WTC11 (cell line): ENCODE data around the gene CLEC4E. TPM values are rescaled to one million over a fixed set of nuclear protein-coding genes. Genes with fewer than 3 reads are reported as not detected.

Source experiments
- ATAC-seq: fragments of 200-7000 bp; cut with Tn5 transposase; 2 replicates; pipeline ENCODE4 v1.10.0; 2021; ENCODE audit warnings: mild to moderate bottlenecking, moderate library complexity
- CTCF ChIA-PET: fragments of 300-600 bp; sonication (Branson Sonifier 250); formaldehyde crosslinking; loops from one replicate; lab custom pipeline; 2021; ENCODE audit warnings: antibody characterized with exemption; lab: Charles Lee
- POLR2A ChIA-PET: fragments of 350-600 bp; sonication (Branson Sonifier 250); formaldehyde crosslinking; loops from one replicate; lab custom pipeline; 2021; ENCODE audit warnings: antibody characterized with exemption; lab: Charles Lee
- DNase-seq: peaks from one replicate; pipeline ENCODE4 v3.0.0; 2021; ENCODE audit warnings: low spot score
- H3K27ac Mint-ChIP-seq: 2 replicates; pipeline ENCODE4 v1.8.0; 2021; ENCODE audit warnings: mixed read lengths
- H3K27me3 Mint-ChIP-seq: 2 replicates; pipeline ENCODE4 v1.8.0; 2021; ENCODE audit warnings: low read depth, mild to moderate bottlenecking, moderate library complexity, mixed read lengths
- H3K36me3 Mint-ChIP-seq: 2 replicates; pipeline ENCODE4 v1.8.0; 2021; ENCODE audit warnings: mixed read lengths
- H3K4me1 Mint-ChIP-seq: 2 replicates; pipeline ENCODE4 v1.8.0; 2022; ENCODE audit warnings: mixed read lengths
- H3K4me3 Mint-ChIP-seq: 2 replicates; pipeline ENCODE4 v1.8.0; 2021; ENCODE audit warnings: mild to moderate bottlenecking, moderate library complexity, mixed read lengths
- H3K9me3 Mint-ChIP-seq: 2 replicates; pipeline ENCODE4 v1.8.0; 2021; ENCODE audit warnings: mixed read lengths
- ATF1 ChIP-seq: sonication (generic); formaldehyde crosslinking; IDR thresholded peaks from 2 replicates; pipeline ENCODE4 v1.8.1; 2023; ENCODE audit warnings: mild to moderate bottlenecking, moderate library complexity, missing genetic modification reagents
- ATF6 ChIP-seq: sonication (generic); formaldehyde crosslinking; IDR thresholded peaks from 2 replicates; pipeline ENCODE4 v1.8.1; 2023; ENCODE audit warnings: mild to moderate bottlenecking, missing genetic modification reagents
- CBFB ChIP-seq: sonication (generic); formaldehyde crosslinking; IDR thresholded peaks from 2 replicates; pipeline ENCODE4 v1.8.1; 2022; ENCODE audit warnings: mild to moderate bottlenecking, low read depth, missing genetic modification reagents
- E2F4 ChIP-seq: sonication (generic); formaldehyde crosslinking; IDR thresholded peaks from 2 replicates; pipeline ENCODE4 v1.8.1; 2022; ENCODE audit warnings: low read depth, mild to moderate bottlenecking, moderate library complexity, missing genetic modification reagents, borderline replicate concordance
- EMX1 ChIP-seq: fragments of 250-450 bp; sonication (Bioruptor Pico); IDR thresholded peaks from 2 replicates; pipeline ENCODE4 v1.8.0; 2021; ENCODE audit warnings: mild to moderate bottlenecking
- HMGA2 ChIP-seq: fragments of 250-450 bp; sonication (Bioruptor Pico); IDR thresholded peaks from 2 replicates; pipeline ENCODE4 v1.4.0; 2021; ENCODE audit warnings: mild to moderate bottlenecking, moderate library complexity
- IRF2 ChIP-seq: sonication (generic); formaldehyde crosslinking; IDR thresholded peaks from 2 replicates; pipeline ENCODE4 v1.8.0; 2022; ENCODE audit warnings: low read depth, missing genetic modification reagents, borderline replicate concordance
- JUN ChIP-seq: sonication (generic); formaldehyde crosslinking; IDR thresholded peaks from 2 replicates; pipeline ENCODE4 v1.8.0; 2023; ENCODE audit warnings: mild to moderate bottlenecking, missing genetic modification reagents
- MXD4 ChIP-seq: fragments of 250-450 bp; sonication (Bioruptor Pico); IDR thresholded peaks from 2 replicates; pipeline ENCODE4 v1.8.0; 2021; ENCODE audit warnings: mild to moderate bottlenecking, moderate library complexity, borderline replicate concordance
- NFYB ChIP-seq: sonication (generic); formaldehyde crosslinking; conservative IDR thresholded peaks from 2 replicates; pipeline ENCODE4 v1.8.0; 2022; ENCODE audit warnings: low read depth, missing genetic modification reagents
- SMAD4 ChIP-seq: sonication (generic); formaldehyde crosslinking; IDR thresholded peaks from 2 replicates; pipeline ENCODE4 v1.8.0; 2022; ENCODE audit warnings: mild to moderate bottlenecking, missing genetic modification reagents
- SP1 ChIP-seq: sonication (generic); formaldehyde crosslinking; conservative IDR thresholded peaks from 2 replicates; pipeline ENCODE4 v1.8.1; 2022; ENCODE audit warnings: missing genetic modification reagents
- ZNF232 ChIP-seq: sonication (generic); formaldehyde crosslinking; IDR thresholded peaks from 2 replicates; pipeline ENCODE4 v1.8.0; 2022; ENCODE audit warnings: mild to moderate bottlenecking, missing genetic modification reagents
- ZNF396 ChIP-seq: fragments of 250-450 bp; sonication (Bioruptor Pico); IDR thresholded peaks from 2 replicates; pipeline ENCODE4 v1.8.0; 2021; ENCODE audit warnings: mild to moderate bottlenecking, moderate library complexity, borderline replicate concordance
- total RNA-seq: library from RNA; stranded (reverse); gene quantifications from 3 replicates; pipeline ENCODE4 v1.2.3, GENCODE V29; 2021
- TF ChIP-seq, protein P1 (sequence below): sonication (generic); formaldehyde crosslinking; IDR thresholded peaks from 2 replicates; pipeline ENCODE4 v1.8.0; 2022; ENCODE audit warnings: mild to moderate bottlenecking, missing genetic modification reagents
- TF ChIP-seq, protein P2 (sequence below): fragments of 200-600 bp; IDR thresholded peaks from 2 replicates; pipeline ENCODE4 v1.8.0; 2022; ENCODE audit warnings: antibody characterized with exemption
- TF ChIP-seq, protein P3 (sequence below): sonication (generic); formaldehyde crosslinking; IDR thresholded peaks from 2 replicates; pipeline ENCODE4 v1.8.1; 2023; ENCODE audit warnings: mild to moderate bottlenecking, missing genetic modification reagents, borderline replicate concordance

CLEC4E gene
- total RNA-seq, 1 experiment from 2014 or later: not detected

GRCh38 chr12:8577879-8578278 is 37.2 kb upstream of the CLEC4E start:
- Mint-ChIP-seq H3K36me3 (no peaks in the 10 kb centered on the region), H3K27me3 (no peaks in the 10 kb centered on the region), H3K9me3 (no peaks in the 10 kb centered on the region), H3K27ac (no peak overlapping the region), H3K4me1 (0 out of 2 replicates have a peak, but pooled peaks cover 3% of the 10 kb centered on the region), H3K4me3 (no peak overlapping the region)
- DNase-seq (no peak), ATAC-seq (no peak)
- ChIA-PET CTCF (interaction anchor here (1.0 to 2.4 kb wide), 3 partner anchors 13 to 34 kb away, joined by 3 to 15 read pairs (median 5); no protein-coding TSS in a partner anchor), POLR2A (no interaction called here)
- TF ChIP-seq, protein P1, sequence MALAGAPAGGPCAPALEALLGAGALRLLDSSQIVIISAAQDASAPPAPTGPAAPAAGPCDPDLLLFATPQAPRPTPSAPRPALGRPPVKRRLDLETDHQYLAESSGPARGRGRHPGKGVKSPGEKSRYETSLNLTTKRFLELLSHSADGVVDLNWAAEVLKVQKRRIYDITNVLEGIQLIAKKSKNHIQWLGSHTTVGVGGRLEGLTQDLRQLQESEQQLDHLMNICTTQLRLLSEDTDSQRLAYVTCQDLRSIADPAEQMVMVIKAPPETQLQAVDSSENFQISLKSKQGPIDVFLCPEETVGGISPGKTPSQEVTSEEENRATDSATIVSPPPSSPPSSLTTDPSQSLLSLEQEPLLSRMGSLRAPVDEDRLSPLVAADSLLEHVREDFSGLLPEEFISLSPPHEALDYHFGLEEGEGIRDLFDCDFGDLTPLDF (CRISPR knock-in tag): no peak
- no peak for TF ChIP-seq ZNF232 (CRISPR knock-in tag)
- TF ChIP-seq SMAD4 (CRISPR knock-in tag): no peak
- TF ChIP-seq, protein P2, sequence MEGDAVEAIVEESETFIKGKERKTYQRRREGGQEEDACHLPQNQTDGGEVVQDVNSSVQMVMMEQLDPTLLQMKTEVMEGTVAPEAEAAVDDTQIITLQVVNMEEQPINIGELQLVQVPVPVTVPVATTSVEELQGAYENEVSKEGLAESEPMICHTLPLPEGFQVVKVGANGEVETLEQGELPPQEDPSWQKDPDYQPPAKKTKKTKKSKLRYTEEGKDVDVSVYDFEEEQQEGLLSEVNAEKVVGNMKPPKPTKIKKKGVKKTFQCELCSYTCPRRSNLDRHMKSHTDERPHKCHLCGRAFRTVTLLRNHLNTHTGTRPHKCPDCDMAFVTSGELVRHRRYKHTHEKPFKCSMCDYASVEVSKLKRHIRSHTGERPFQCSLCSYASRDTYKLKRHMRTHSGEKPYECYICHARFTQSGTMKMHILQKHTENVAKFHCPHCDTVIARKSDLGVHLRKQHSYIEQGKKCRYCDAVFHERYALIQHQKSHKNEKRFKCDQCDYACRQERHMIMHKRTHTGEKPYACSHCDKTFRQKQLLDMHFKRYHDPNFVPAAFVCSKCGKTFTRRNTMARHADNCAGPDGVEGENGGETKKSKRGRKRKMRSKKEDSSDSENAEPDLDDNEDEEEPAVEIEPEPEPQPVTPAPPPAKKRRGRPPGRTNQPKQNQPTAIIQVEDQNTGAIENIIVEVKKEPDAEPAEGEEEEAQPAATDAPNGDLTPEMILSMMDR: no peak
- no peak for TF ChIP-seq MXD4 (CRISPR knock-in tag)
- no peak for TF ChIP-seq E2F4
- no peak for TF ChIP-seq ATF6 (CRISPR knock-in tag)
- TF ChIP-seq, protein P3, sequence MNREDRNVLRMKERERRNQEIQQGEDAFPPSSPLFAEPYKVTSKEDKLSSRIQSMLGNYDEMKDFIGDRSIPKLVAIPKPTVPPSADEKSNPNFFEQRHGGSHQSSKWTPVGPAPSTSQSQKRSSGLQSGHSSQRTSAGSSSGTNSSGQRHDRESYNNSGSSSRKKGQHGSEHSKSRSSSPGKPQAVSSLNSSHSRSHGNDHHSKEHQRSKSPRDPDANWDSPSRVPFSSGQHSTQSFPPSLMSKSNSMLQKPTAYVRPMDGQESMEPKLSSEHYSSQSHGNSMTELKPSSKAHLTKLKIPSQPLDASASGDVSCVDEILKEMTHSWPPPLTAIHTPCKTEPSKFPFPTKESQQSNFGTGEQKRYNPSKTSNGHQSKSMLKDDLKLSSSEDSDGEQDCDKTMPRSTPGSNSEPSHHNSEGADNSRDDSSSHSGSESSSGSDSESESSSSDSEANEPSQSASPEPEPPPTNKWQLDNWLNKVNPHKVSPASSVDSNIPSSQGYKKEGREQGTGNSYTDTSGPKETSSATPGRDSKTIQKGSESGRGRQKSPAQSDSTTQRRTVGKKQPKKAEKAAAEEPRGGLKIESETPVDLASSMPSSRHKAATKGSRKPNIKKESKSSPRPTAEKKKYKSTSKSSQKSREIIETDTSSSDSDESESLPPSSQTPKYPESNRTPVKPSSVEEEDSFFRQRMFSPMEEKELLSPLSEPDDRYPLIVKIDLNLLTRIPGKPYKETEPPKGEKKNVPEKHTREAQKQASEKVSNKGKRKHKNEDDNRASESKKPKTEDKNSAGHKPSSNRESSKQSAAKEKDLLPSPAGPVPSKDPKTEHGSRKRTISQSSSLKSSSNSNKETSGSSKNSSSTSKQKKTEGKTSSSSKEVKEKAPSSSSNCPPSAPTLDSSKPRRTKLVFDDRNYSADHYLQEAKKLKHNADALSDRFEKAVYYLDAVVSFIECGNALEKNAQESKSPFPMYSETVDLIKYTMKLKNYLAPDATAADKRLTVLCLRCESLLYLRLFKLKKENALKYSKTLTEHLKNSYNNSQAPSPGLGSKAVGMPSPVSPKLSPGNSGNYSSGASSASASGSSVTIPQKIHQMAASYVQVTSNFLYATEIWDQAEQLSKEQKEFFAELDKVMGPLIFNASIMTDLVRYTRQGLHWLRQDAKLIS (CRISPR knock-in tag): no peak
- TF ChIP-seq CBFB (CRISPR knock-in tag): no peak
- no peak for TF ChIP-seq ATF1 (CRISPR knock-in tag)
- no peak for TF ChIP-seq IRF2
- no peak for TF ChIP-seq NFYB
- TF ChIP-seq HMGA2: no peak
- no peak for TF ChIP-seq EMX1
- TF ChIP-seq SP1 (CRISPR knock-in tag): no peak
- no peak for TF ChIP-seq ZNF396 (CRISPR knock-in tag)

DNA sequence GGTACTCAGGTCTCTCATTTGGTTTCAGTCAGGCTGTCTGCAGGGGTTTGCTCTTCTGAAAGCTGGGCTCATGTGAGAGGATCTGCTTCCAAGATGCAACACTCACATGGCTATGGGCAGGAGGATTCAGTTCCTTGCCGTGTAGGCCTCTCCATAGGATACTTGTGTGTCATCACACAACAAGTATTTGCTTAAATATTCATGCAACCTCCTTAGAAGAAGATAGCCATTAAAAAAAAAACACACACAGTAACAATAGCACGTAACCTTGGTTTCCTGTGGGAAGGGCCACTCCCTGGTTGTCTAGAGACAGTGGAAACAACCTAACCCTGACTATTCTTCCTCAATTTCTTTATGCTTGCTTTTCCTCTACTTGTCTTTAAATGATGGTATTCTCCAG is 31.8 kb upstream of the CLEC4E start:
- no peak for DNase-seq
- H3K4me1 Mint-ChIP-seq: peaks cover 5% of the 10 kb centered on the region
- TF ChIP-seq JUN (CRISPR knock-in tag): no peak
- TF ChIP-seq, all 79 proteins: peak for 0
- Mint-ChIP-seq H3K36me3 (peaks cover under 1% of the 10 kb centered on the region; the same call in 1 of the 2 replicates), H3K9me3 (peaks cover under 1% of the 10 kb centered on the region), H3K27ac (no peak overlapping the region), H3K27me3 (no peaks in the 10 kb centered on the region; the same call in 1 of the 2 replicates), H3K4me3 (no peak overlapping the region)
- ChIA-PET POLR2A (no interaction called here), CTCF (interaction anchor here (1.0 kb wide), 1 partner anchor 28 kb away, joined by 5 read pairs; no protein-coding TSS in a partner anchor)
- no peak for ATAC-seq
